Measurements from ENCODE around the gene RANBP17. TPM values are rescaled to one million over a fixed set of nuclear protein-coding genes. Genes with fewer than 3 reads are reported as not detected.
"Not testable (repeated sequence)": the region's sequence is repeated elsewhere in the genome, so short reads cannot be mapped to it uniquely, and the experiment has no call there.

The RANBP17 gene
- total RNA-seq, 2 donors from 2014 or later = 26.6 to 28.0 TPM

DNA sequence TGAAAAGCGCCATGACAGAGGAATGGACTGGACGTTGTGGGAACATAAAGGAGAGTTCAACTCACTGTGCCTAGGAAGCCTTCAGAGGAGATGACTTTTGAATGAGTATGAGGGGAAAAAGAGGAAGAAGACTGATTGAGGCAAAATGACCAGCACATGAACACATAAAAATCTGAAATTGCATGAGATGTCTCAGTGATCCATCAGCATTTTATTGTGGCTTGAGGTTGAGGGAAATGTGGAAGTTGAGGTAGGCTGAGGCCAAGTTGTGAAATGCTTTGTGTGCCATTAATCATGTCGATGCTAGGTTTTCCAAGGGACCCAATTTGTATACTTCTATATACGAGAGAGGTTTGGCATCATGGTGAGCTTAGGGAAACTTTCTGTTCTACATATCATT lies 306.4 kb downstream of the RANBP17 start:
- Histone ChIP-seq H3K27me3 (ENCODE audit: control insufficient read depth, insufficient read depth, low read length, poor library complexity, severe bottlenecking) (no peaks in the 10 kb centered on the region), H3K4me3 (ENCODE audit: low read length) (peak overlapping the region; percentile 12), H3K36me3 (ENCODE audit: control insufficient read depth, insufficient read depth, low read length) (no peaks in the 10 kb centered on the region), H3K9ac (ENCODE audit: extremely low read depth, low read length, poor library complexity, severe bottlenecking) (no peak overlapping the region), H3K4me1 (ENCODE audit: control insufficient read depth, insufficient read depth, low read length) (peaks cover 6% of the 10 kb centered on the region), H3K9me3 (ENCODE audit: control insufficient read depth, low read length) (no peaks in the 10 kb centered on the region), H3K27ac (ENCODE audit: low read depth, low read length) (no peak overlapping the region)
- Mint-ChIP-seq H3K9me3 (no peaks in the 10 kb centered on the region), H3K27me3 (ENCODE audit: insufficient read depth) (peaks cover 3% of the 10 kb centered on the region), H3K36me3 (ENCODE audit: low read depth) (no peaks in the 10 kb centered on the region), H3K27ac (no peak overlapping the region), H3K4me3 (no peak overlapping the region), H3K4me1 (peaks cover 20% of the 10 kb centered on the region)
- WGBS, 2 experiments (ENCODE audit: insufficient coverage in 1 of 2, insufficient read length in 1 of 2) = 97 to 100% methylated on average over 2 to 4 of the region's 4 CpGs
- no peak for DNase-seq
- TF ChIP-seq, protein P1, sequence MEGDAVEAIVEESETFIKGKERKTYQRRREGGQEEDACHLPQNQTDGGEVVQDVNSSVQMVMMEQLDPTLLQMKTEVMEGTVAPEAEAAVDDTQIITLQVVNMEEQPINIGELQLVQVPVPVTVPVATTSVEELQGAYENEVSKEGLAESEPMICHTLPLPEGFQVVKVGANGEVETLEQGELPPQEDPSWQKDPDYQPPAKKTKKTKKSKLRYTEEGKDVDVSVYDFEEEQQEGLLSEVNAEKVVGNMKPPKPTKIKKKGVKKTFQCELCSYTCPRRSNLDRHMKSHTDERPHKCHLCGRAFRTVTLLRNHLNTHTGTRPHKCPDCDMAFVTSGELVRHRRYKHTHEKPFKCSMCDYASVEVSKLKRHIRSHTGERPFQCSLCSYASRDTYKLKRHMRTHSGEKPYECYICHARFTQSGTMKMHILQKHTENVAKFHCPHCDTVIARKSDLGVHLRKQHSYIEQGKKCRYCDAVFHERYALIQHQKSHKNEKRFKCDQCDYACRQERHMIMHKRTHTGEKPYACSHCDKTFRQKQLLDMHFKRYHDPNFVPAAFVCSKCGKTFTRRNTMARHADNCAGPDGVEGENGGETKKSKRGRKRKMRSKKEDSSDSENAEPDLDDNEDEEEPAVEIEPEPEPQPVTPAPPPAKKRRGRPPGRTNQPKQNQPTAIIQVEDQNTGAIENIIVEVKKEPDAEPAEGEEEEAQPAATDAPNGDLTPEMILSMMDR (conservative IDR thresholded peaks at IDR 0.05) = no peak

DNA sequence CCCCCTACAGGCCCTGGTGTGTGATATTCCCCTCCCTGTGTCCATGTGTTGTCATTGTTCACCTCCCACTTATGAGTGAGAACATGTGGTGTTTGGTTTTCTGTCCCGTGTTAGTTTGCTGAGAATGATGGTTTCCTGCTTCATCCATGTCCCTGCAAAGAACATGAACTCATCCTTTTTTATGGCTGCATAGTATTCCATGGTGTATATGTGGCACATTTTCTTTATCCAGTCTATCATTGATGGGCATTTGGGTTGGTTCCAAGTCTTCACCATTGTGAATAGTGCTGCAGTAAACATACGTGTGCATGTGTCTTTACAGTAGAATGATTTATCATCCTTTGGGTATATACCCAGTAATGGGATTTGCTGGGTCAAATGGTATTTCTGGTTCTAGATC lies 313.1 kb downstream of the RANBP17 start:
- not testable (repeated sequence) for H3K4me1 Mint-ChIP-seq; H3K9me3 ChIP-seq (ENCODE audit: control insufficient read depth, low read length); H3K9ac ChIP-seq (ENCODE audit: extremely low read depth, low read length, poor library complexity, severe bottlenecking); H3K27me3 Mint-ChIP-seq (ENCODE audit: insufficient read depth); H3K4me3 Mint-ChIP-seq; H3K27ac Mint-ChIP-seq; H3K27ac ChIP-seq (ENCODE audit: low read depth, low read length); DNase-seq; H3K4me3 ChIP-seq (ENCODE audit: low read length); H3K9me3 Mint-ChIP-seq; H3K4me1 ChIP-seq (ENCODE audit: control insufficient read depth, insufficient read depth, low read length); H3K36me3 ChIP-seq (ENCODE audit: control insufficient read depth, insufficient read depth, low read length); H3K27me3 ChIP-seq (ENCODE audit: control insufficient read depth, insufficient read depth, low read length, poor library complexity, severe bottlenecking)
- H3K36me3 Mint-ChIP-seq (ENCODE audit: low read depth) = peaks cover 14% of the 10 kb centered on the region
- 92 to 100% methylated on average over 1 to 2 of the region's 2 CpGs for WGBS, 2 experiments (ENCODE audit: insufficient coverage in 1 of 2, insufficient read length in 1 of 2)

DNA sequence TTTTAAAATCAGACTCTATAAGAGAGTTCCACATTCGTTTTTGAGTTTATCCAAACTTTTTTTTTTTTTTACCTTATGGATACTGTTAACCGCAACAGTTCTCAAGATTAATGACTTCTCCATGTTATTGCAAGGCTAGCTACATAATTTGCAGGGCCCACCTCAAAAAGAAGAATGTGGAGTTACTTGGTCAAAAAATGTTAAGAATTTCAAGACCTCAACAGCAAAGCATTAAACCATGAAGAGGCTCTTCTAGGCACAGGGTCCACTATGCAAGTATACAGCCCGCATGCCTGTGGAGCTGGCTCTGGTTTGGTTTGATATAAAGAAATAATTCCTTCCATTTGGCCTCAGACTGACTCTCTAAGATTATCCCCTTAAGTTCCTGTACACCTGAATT lies 313.9 kb downstream of the RANBP17 start:
- peaks cover 14% of the 10 kb centered on the region for H3K36me3 Mint-ChIP-seq (ENCODE audit: low read depth)
- H3K27ac Mint-ChIP-seq = no peak overlapping the region
- Histone ChIP-seq H3K4me1 (ENCODE audit: control insufficient read depth, insufficient read depth, low read length) (no peaks in the 10 kb centered on the region), H3K9ac (ENCODE audit: extremely low read depth, low read length, poor library complexity, severe bottlenecking) (no peak overlapping the region), H3K27ac (ENCODE audit: low read depth, low read length) (no peak overlapping the region), H3K4me3 (ENCODE audit: low read length) (no peak overlapping the region), H3K36me3 (ENCODE audit: control insufficient read depth, insufficient read depth, low read length) (no peaks in the 10 kb centered on the region), H3K9me3 (ENCODE audit: control insufficient read depth, low read length) (no peaks in the 10 kb centered on the region), H3K27me3 (ENCODE audit: control insufficient read depth, insufficient read depth, low read length, poor library complexity, severe bottlenecking) (no peaks in the 10 kb centered on the region)
- 91% methylated on average over 3 of the region's 3 CpGs; no CpG with 5 or more reads in 1 of the 2 experiments for WGBS, 2 experiments (ENCODE audit: insufficient coverage in 1 of 2, insufficient read length in 1 of 2)
- no peaks in the 10 kb centered on the region for H3K27me3 Mint-ChIP-seq (ENCODE audit: insufficient read depth)
- H3K9me3 Mint-ChIP-seq = peaks cover 6% of the 10 kb centered on the region
- no peak for DNase-seq
- TF ChIP-seq, protein P1 (conservative IDR thresholded peaks at IDR 0.05) = no peak
- no peak overlapping the region for H3K4me3 Mint-ChIP-seq
- H3K4me1 Mint-ChIP-seq = no peaks in the 10 kb centered on the region

DNA sequence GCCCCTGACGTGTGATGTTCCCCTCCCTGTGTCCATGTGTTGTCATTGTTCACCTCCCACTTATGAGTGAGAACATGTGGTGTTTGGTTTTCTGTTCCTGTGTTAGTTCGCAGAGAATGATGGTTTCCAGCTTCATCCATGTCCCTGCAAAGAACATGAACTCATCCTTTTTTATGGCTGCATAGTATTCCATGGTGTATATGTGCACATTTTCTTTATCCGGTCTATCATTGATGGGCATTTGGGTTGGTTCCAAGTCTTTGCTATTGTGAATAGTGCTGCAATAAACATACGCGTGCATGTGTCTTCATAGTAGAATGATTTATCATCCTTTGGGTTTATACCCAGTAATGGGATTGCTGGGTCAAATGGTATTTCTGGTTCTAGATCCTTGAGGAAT lies 316.4 kb downstream of the RANBP17 start:
- not testable (repeated sequence) for H3K27ac Mint-ChIP-seq; DNase-seq; H3K27me3 Mint-ChIP-seq (ENCODE audit: insufficient read depth); H3K4me3 ChIP-seq (ENCODE audit: low read length); H3K9me3 Mint-ChIP-seq; H3K9me3 ChIP-seq (ENCODE audit: control insufficient read depth, low read length); H3K4me1 ChIP-seq (ENCODE audit: control insufficient read depth, insufficient read depth, low read length); H3K4me1 Mint-ChIP-seq; H3K9ac ChIP-seq (ENCODE audit: extremely low read depth, low read length, poor library complexity, severe bottlenecking); H3K27ac ChIP-seq (ENCODE audit: low read depth, low read length); H3K27me3 ChIP-seq (ENCODE audit: control insufficient read depth, insufficient read depth, low read length, poor library complexity, severe bottlenecking); H3K4me3 Mint-ChIP-seq; H3K36me3 ChIP-seq (ENCODE audit: control insufficient read depth, insufficient read depth, low read length)
- WGBS, 2 experiments (ENCODE audit: insufficient coverage in 1 of 2, insufficient read length in 1 of 2) = 92 to 94% methylated on average over 2 to 5 of the region's 5 CpGs
- H3K36me3 Mint-ChIP-seq (ENCODE audit: low read depth) = peaks cover 14% of the 10 kb centered on the region
